GM12878 (cell line): ENCODE data around the gene PCDHGA8. TPM values are rescaled to one million over a fixed set of nuclear protein-coding genes. Genes with fewer than 3 reads are reported as not detected.

Experiments
- BRCA1 ChIP-seq: IDR thresholded peaks from 2 replicates; pipeline ENCODE4 v1.6.1; 2011; ENCODE audit warnings: low read depth, low read length, improper control_type of control experiment
- CBX3 ChIP-seq: fragments of 200-600 bp; sonication (generic); IDR thresholded peaks from 2 replicates; pipeline ENCODE4 v1.6.1; 2016; ENCODE audit warnings: low read depth, borderline replicate concordance
- NFYA ChIP-seq: IDR thresholded peaks from 2 replicates; pipeline ENCODE4 v1.6.1; 2011; ENCODE audit warnings: low read depth, mild to moderate bottlenecking, low read length, improper control_type of control experiment, borderline replicate concordance
- POU2F2 ChIP-seq: IDR thresholded peaks from 3 replicates; pipeline ENCODE4 v1.6.1; 2011; ENCODE audit warnings: low read depth, mild to moderate bottlenecking, low read length, borderline replicate concordance
- RB1 ChIP-seq: fragments of 450-650 bp; formaldehyde crosslinking; IDR thresholded peaks from 2 replicates; pipeline ENCODE4 v1.6.1; 2017; ENCODE audit warnings: mild to moderate bottlenecking, borderline replicate concordance
- ZBTB4 ChIP-seq: fragments of 450-650 bp; formaldehyde crosslinking; IDR thresholded peaks from 2 replicates; pipeline ENCODE4 v1.4.0; 2022; ENCODE audit warnings: mild to moderate bottlenecking, moderate library complexity
- polyA plus RNA-seq, 11 experiments: library from polyadenylated mRNA; depleted of rRNA in 4 of 11; unstranded in 6 of 11; stranded (reverse) in 5 of 11; fragments of >200 nt; fragmentation: Nextera tagmentation in 4 of 11; fragmentation: Illumina TruSeq in 1 of 11; extraction: Ambion mirVana in 4 of 11; extraction: Trizol in 1 of 11; gene quantifications; 1 replicate in 1 of 11; 2 replicates in 10 of 11; pipeline versions ENCODE4 v1.2.1 to v1.2.3, GENCODE V29; 2011 to 2016; ENCODE audit warnings: inconsistent platforms in 2 of 11, missing spikeins in 2 of 11, low read depth in 1 of 11
- total RNA-seq, 4 experiments: library from RNA; depleted of rRNA in 3 of 4; stranded (reverse); fragments of >200 nt in 3 of 4; fragmentation: Illumina TruSeq in 1 of 4; extraction: Trizol in 1 of 4; gene quantifications; 2 replicates each; pipeline versions ENCODE4 v1.2.1 to v1.2.3, GENCODE V29; 2013 to 2021

The PCDHGA8 gene
- total and polyA plus RNA-seq, 10 of the 15 experiments (the other 5 are each of a cell fraction or from before 2014, with no cell fraction given) = 0.01 to 0.04 TPM; not detected in 8

GRCh38 chr5:141366016-141366896 is 26.2 kb upstream of the PCDHGA8 start (continued):
- TF ChIP-seq ZBTB4 (CRISPR knock-in tag) = no peak
- TF ChIP-seq RB1 = no peak
- no peak for TF ChIP-seq POU2F2
- TF ChIP-seq CBX3 = no peak
- no peak for TF ChIP-seq NFYA
- no peak for TF ChIP-seq BRCA1
